IPS-18a (cell line): ENCODE data around the gene GGACT.
"Not testable (repeated sequence)": the region's sequence is repeated elsewhere in the genome, so short reads cannot be mapped to it uniquely, and the experiment has no call there.

Experiments
- H3K27ac ChIP-seq: one replicate; pipeline ENCODE4 v1.5.1; 2013; ENCODE audit warnings: low read length
- H3K27me3 ChIP-seq: one replicate; pipeline ENCODE4 v1.6.1; 2013; ENCODE audit warnings: mild to moderate bottlenecking, low read length; ENCODE audit not compliant: control insufficient read depth, insufficient read depth
- H3K36me3 ChIP-seq: one replicate; pipeline ENCODE4 v1.6.1; 2013; ENCODE audit warnings: low read depth, low read length; ENCODE audit not compliant: control insufficient read depth
- H3K4me1 ChIP-seq: one replicate; pipeline ENCODE4 v1.6.1; 2013; ENCODE audit warnings: low read depth, low read length; ENCODE audit not compliant: control insufficient read depth
- H3K4me3 ChIP-seq: one replicate; pipeline ENCODE4 v1.5.1; 2013; ENCODE audit warnings: low read length
- H3K9ac ChIP-seq: one replicate; pipeline ENCODE4 v1.6.1; 2013; ENCODE audit warnings: mild to moderate bottlenecking, low read length, moderate library complexity
- H3K9me3 ChIP-seq: one replicate; pipeline ENCODE4 v1.6.1; 2013; ENCODE audit warnings: low read depth, low read length; ENCODE audit not compliant: control insufficient read depth

GGACT gene

GRCh38 chr13:100525453-100526317 lies 62.9 kb downstream of the GGACT start:
- H3K4me1 ChIP-seq, result peaks cover 32% of the 10 kb centered on the region
- H3K9me3 ChIP-seq, result no peaks in the 10 kb centered on the region
- H3K9ac ChIP-seq, result no peak overlapping the region
- no peak overlapping the region for H3K27ac ChIP-seq
- H3K27me3 ChIP-seq, result no peaks in the 10 kb centered on the region
- peaks cover 9% of the 10 kb centered on the region for H3K36me3 ChIP-seq
- H3K4me3 ChIP-seq, result no peak overlapping the region

GRCh38 chr13:100524688-100525087 lies 63.9 kb downstream of the GGACT start:
- not testable (repeated sequence) for H3K36me3 ChIP-seq, H3K27me3 ChIP-seq, H3K4me3 ChIP-seq, H3K9me3 ChIP-seq, H3K9ac ChIP-seq, H3K27ac ChIP-seq
- peaks cover 26% of the 10 kb centered on the region for H3K4me1 ChIP-seq

GRCh38 chr13:100523981-100524386 lies 64.6 kb downstream of the GGACT start:
- no peak overlapping the region for H3K4me3 ChIP-seq
- H3K36me3 ChIP-seq, result peaks cover 9% of the 10 kb centered on the region
- peaks cover 26% of the 10 kb centered on the region for H3K4me1 ChIP-seq
- H3K27ac ChIP-seq, result no peak overlapping the region
- no peaks in the 10 kb centered on the region for H3K9me3 ChIP-seq
- no peaks in the 10 kb centered on the region for H3K27me3 ChIP-seq
- H3K9ac ChIP-seq, result no peak overlapping the region

GRCh38 chr13:100523411-100523810 lies 65.2 kb downstream of the GGACT start:
- H3K4me1 ChIP-seq, result peaks cover 27% of the 10 kb centered on the region
- no peaks in the 10 kb centered on the region for H3K27me3 ChIP-seq
- H3K9ac ChIP-seq, result no peak overlapping the region
- no peak overlapping the region for H3K4me3 ChIP-seq
- H3K36me3 ChIP-seq, result peaks cover 9% of the 10 kb centered on the region
- no peak overlapping the region for H3K27ac ChIP-seq
- H3K9me3 ChIP-seq, result no peaks in the 10 kb centered on the region

- no peak overlapping the region for H3K4me3 ChIP-seq
- peaks cover 33% of the 10 kb centered on the region for H3K4me1 ChIP-seq
- no peaks in the 10 kb centered on the region for H3K9me3 ChIP-seq
- no peak overlapping the region for H3K9ac ChIP-seq
- no peak overlapping the region for H3K27ac ChIP-seq
- H3K36me3 ChIP-seq, result peaks cover 3% of the 10 kb centered on the region
- no peaks in the 10 kb centered on the region for H3K27me3 ChIP-seq
These were observed 65.8 kb downstream of the GGACT start for GRCh38 chr13:100522618-100523309.

- Histone ChIP-seq H3K27me3 (no peaks in the 10 kb centered on the region), H3K4me3 (peak overlapping the region; percentile 23), H3K9me3 (no peaks in the 10 kb centered on the region), H3K36me3 (no peaks in the 10 kb centered on the region), H3K9ac (peak overlapping the region; percentile 57), H3K4me1 (peaks cover 40% of the 10 kb centered on the region), H3K27ac (no peak overlapping the region)
These were observed 66.6 kb downstream of the GGACT start for GRCh38 chr13:100521851-100522617.

- H3K9ac ChIP-seq, result peak overlapping the region; percentile 57
- H3K4me3 ChIP-seq, result peak overlapping the region; percentile 23
These were observed 67.4 kb downstream of the GGACT start for GRCh38 chr13:100520936-100521850.

GRCh38 chr13:100519626-100520025 lies 69.0 kb downstream of the GGACT start:
- no peaks in the 10 kb centered on the region for H3K9me3 ChIP-seq
- H3K36me3 ChIP-seq, result no peaks in the 10 kb centered on the region
- no peak overlapping the region for H3K27ac ChIP-seq
- H3K4me1 ChIP-seq, result peaks cover 35% of the 10 kb centered on the region
- H3K27me3 ChIP-seq, result no peaks in the 10 kb centered on the region
- no peak overlapping the region for H3K9ac ChIP-seq
- no peak overlapping the region for H3K4me3 ChIP-seq

More at GRCh38 chr13:100520936-100521850, 67.4 kb downstream of the GGACT start:
- Histone ChIP-seq H3K36me3 (no peaks in the 10 kb centered on the region), H3K27ac (no peak overlapping the region), H3K4me1 (peaks cover 40% of the 10 kb centered on the region), H3K9me3 (no peaks in the 10 kb centered on the region), H3K27me3 (no peaks in the 10 kb centered on the region)

GRCh38 chr13:100518394-100519062 lies 70.1 kb downstream of the GGACT start:
- H3K27me3 ChIP-seq, result no peaks in the 10 kb centered on the region
- H3K27ac ChIP-seq, result no peak overlapping the region
- peaks cover 46% of the 10 kb centered on the region for H3K4me1 ChIP-seq
- no peaks in the 10 kb centered on the region for H3K36me3 ChIP-seq
- H3K4me3 ChIP-seq, result no peak overlapping the region
- H3K9me3 ChIP-seq, result no peaks in the 10 kb centered on the region
- H3K9ac ChIP-seq, result no peak overlapping the region

- H3K9me3 ChIP-seq, result no peaks in the 10 kb centered on the region
- H3K4me1 ChIP-seq, result peaks cover 51% of the 10 kb centered on the region
- H3K27me3 ChIP-seq, result no peaks in the 10 kb centered on the region
- no peak overlapping the region for H3K4me3 ChIP-seq
- no peak overlapping the region for H3K9ac ChIP-seq
- H3K27ac ChIP-seq, result no peak overlapping the region
- no peaks in the 10 kb centered on the region for H3K36me3 ChIP-seq
These were observed 70.9 kb downstream of the GGACT start for GRCh38 chr13:100517728-100518127.
